ENCODE data around the gene ZCCHC24.

The ZCCHC24 gene

DNA sequence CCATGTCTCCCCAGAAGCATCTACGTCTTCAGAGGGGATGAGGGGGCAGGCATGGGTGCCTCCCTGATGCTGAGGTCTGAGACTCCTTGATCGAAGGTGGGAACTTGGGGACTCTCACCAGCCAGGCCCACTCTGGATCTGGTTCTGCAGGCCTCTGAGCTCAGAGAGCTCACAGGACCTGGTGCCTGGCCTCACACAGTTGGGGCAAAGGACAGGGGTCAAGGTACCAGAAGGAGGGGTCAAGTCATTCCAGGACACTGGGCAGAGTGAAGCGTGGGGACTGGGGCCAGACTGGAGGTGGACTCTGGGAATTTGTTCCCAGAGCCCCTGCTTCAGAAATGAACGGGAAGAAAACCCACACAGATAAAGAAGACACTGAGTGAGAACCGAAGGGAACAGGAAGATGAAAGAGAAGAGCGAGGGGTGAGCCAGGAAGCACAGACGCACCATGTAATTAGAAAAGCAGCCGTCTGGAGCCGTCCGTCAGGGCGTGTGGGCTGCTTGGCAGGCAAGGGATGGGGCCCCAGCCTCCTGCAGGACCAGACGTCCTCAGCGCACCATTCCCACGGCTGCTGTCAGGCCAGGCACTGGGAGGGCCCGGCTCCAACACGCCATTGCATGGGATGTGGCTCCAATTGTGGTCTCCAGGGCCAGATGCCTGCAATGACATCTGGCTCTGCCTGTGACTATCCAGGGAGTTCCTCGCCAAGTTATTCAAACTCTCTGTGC lies 47.7 kb downstream of the ZCCHC24 start:
- no peak for DNase-seq (ENCODE audit: low read depth)

DNA sequence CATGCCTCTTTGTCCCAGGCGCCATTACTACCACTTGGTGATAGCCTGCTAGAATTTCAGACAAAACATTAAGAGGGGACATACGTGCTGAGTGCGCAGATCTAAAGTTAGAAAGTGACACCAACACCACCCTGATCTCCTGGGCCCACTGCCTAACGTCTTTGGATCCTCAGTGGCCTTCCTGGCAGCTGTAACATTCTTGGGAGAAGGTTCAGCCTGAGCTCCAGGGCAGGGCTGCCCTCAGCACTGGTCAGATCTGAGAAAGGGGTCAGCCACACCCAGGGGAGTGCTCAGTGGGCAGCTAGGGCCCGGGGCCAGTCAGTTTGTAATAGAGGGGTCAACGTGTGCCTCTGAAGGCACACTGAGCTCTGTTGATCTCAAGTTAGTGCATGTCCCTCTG lies 48.4 kb downstream of the ZCCHC24 start:
- DNase-seq (ENCODE audit: low read depth): no peak

DNA sequence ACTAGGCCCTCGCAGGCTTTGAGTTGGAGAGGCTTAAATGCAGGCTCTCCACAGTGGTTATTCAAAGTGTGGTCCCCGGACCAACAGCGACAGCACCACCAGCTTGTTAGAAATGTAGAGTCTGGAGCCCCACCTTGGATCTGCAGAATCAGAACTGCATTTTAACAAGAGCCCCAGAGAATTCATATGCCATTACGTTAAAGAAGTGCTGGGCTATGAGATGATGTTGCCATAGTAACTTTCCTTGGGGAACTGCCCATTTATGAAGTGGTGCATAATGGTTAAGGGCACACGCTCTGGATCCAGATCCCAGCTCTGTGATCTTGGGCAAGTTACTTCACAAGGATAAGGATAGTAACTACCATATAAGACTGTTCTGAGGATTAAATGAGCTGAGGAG lies 48.9 kb downstream of the ZCCHC24 start:
- no peak for DNase-seq (ENCODE audit: low read depth)

DNA sequence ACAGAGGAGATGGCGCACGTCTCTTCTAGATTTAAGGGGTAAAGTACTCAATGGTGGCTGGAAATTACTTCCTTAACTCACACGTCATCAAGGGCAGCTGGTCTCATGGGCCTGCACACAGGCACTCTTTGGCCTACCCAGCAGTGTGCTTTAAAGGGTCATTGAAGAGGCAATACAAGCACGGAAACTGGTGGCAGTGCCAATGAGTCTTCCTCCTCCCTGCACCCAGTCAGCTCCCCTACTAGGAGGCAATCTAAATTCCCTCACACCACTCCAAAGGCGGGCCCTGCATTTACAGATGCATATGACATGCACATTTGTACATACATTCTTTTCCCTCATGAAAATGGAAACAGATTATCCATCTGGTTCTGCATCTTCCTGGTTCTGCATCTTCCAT lies 50.8 kb downstream of the ZCCHC24 start:
- no peak for DNase-seq (ENCODE audit: low read depth)

DNA sequence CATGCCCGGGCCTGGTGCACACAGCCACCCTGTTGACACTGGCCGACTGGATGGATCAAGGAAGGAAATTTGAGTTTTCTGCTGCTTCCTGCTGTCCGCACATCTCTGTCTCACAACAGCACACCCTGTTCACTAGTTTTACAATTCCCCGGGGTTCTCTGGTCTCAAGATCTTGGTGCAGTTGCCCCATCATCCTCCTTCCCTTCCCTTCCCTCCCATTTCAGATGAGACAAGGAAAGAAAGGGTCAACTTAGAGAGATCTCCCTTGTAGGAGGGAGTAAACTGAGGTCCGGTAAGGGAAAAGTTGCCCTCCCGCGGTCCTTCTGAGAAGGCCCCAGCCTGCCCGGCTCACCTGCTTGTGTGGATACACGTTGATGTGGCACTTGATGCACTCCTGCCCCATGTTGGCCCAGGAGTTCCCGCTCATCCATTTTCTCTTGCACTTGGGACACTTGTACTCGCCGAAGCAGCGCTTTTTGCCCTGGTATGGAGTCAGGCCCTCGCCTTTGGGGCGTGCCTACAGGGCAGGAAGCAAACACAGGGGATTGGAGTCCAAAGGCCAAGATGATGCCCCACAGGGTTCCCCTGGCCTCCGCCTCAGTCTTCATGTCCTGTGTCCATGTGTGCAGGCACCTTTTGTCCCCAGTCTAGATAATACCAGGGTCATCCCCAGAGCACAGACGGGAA lies 51.4 kb downstream of the ZCCHC24 start:
- no peak for DNase-seq (ENCODE audit: low read depth)

DNA sequence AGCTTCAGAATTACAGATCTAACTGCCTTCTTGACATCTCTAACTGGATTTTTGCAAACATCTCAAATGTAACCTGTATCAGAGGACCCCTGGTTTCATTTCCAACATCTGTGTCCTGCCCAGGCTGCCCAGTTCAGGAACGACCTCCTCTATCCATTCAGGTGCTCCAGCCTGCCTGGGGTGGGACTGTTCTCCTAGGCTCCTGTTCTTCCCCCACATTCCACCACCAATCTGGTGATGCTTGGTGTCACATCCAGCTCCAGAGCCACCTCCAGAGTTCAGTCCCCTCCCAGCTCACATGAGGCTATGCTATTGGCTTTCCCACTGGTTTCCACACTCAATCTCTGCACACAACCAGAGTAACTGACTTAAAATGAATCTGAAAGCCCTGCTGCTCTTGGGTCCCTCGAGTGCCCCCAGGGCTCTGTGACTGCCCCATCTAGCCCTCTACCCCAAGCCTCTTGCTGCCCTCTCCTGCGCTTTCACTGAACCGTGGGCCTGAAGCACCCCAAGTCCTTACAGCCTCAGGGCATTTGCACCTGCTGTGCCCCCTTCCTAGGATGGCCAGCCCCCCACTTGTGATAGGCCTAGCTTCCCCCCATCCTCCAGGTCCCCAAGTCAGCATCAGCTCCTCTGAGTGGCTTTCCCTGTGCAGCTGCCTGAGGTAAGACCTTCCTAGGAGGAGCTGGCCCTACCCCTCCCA lies 52.1 kb downstream of the ZCCHC24 start:
- DNase-seq (ENCODE audit: low read depth): no peak

DNA sequence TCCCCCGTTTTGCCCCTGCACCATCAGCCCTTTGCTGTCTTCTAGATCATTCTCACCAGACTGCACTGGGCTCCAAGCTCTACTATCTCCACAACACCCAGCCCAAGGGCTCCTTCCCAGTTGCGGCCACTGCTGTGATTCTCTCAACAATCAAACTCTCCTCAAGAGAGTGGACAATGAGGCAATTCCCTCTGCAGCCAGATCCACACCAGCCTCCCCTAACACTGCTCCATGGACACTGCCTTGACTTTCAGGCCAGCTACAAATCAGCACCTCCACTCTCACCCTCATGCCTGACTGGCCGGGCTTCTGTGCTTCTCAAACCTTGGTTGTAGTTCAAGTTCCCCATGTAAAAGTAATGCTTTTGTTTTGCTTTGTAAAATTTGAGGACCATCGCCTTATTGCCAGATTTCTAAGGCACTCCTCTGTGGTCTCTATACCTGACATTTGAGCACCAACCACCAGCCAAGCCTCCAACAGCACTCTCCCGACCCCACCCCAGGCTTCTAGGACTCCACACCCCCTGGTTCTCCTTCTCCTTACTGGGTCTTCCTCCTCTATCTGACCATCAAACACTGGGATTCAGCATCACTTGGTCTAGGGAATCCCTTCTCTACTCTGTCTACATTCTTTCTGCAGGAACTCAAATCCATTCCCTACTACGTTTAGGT lies 52.8 kb downstream of the ZCCHC24 start:
- no peak for DNase-seq (ENCODE audit: low read depth)

DNA sequence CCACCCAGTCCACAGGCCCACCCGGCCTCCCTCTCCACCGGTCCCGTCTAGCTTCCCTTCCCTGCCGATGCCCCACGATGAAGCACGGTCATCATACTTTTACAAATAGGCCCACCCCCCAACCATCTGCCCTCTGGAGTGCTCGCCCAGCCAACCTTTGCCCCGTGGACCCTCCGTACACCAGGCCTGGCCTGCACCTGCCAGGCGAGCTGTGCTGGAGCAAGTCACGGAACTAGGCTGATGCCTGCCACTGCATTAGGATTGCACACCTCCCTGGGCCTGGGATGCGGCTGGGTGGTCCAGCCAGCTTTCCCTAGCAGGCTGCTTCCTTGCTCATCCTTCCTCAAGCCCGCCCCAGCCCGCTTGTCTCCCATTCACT lies 53.4 kb downstream of the ZCCHC24 start:
- no peak for DNase-seq (ENCODE audit: low read depth)

DNA sequence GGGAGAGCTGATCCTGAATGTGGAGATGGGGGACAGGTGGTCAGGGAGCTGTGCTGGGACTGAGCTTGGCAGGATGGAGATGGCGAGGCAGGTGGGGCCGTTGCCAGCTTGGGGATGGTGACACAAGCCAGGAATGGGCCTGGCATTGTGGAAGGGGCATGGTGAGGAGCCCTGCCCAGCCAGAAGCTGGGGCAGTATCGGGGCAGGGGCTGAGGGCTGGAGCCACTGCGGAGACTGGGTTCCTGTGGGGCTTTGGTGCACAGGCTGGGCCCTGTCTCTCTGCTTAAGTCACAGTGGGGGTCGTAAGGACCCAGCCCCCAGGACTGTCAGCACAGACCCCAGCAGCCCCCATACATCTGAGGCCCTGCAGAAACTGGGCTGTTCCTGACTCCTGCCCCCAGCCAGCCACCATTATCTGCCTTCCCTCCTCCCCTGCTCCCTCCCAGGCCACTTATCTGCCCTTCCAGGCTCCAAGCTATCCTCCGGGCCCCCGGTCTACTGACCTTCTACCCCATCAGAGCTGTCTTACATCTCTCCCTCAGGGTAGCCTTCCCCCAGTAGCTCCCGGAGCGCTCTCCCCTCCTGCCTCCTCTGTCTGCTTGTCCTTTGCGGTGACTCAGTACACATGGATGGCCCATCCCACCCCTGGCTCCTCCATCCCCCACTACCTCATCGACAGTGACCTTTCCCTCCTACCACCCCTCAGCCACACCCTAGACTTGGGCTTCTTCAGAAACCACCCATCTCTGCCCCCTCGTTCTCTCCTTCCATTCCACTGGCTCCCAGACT lies 54.0 kb downstream of the ZCCHC24 start:
- no peak for DNase-seq (ENCODE audit: low read depth)

DNA sequence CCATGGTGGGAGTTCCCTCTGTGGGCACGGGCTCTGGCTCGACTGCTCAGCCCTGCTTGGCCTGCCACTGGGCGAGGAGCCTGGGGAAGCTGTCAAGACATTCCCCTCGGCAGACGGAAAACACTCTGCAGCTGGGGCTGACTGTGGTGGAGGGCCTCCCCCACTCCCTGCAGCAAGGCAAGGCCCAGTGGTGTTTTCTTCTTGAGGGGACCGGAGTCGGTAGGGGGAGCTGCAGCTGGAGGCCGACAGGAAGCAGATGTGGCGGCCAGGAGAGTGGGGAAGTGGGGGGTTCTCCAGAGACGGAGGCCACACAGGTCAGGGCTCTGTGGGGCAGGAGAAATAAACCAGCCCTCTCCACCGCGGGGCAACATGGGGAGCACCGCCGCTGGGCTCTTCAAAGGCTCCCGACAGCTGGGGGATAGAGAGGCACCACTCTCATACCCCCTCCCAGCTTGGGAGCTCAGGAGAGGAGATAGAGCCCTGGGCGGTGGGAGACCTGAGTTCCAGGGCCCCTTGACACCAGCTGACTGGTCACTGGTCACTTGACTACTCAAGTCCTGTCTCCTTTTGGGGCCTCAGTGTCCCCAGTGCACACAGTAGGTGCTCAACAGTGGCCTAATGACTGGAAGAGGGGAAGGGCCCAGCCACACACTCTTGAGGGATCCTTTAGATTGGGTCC lies 54.7 kb downstream of the ZCCHC24 start:
- DNase-seq (ENCODE audit: low read depth): no peak

DNA sequence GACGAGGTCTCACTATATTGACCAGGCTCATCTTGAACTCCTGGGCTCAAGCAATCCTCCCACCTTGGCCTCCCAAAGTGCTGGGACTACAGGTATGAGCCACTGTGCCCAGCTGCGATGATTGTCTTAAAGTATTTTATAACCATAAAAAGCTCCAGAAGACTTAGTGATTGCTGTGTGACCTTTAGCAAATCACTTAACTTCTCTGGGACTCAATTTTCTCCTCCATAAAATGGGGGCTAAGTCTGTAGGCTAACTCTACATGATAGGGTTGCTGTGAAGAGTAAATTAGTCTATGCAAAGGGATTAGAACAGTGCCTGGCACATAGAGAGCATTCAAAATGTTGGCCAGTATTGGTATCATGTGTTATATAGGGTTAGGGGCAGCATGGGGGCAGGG lies 55.4 kb downstream of the ZCCHC24 start:
- no peak for DNase-seq (ENCODE audit: low read depth)

DNA sequence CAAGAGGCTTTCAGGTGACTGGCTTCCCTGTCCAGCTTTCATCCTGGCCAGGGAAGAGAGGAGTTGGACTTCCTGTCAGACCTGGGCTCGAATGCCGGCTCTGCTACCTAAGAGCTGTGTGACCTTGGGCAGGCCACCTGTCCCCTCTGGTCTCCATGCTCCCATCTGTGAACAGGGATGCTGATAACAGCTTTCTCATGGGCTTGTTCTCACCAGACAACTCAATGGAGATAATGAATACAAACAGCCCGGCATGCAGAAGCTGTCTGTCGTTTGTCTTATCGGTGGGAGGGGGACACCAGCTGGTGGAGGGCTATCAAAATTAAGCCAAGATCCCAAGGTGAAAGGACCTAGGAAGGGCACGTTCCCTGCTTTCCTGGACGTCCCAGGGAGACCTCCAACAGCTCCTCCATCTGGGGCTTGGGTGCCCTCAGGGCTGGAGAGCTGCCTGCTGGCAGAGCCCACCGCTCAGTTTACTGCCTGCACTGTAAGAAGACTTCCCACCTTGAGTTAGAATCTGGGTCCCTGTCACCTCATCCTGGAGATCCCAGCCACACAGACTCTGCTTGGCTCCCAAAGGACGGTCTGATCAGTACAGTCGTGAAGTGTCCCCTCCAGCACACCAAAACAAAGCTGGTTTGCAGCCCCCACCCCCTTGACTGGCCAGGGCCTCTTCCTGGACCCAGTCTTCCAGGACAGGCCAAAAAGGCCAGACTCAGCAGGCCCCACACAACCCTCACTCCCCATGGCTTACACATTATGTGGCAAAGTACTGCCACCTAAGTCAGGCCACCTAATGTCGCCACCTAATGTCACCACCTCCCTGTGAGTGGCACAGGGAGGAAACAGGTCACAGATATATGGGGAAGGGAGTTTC lies 57.2 kb downstream of the ZCCHC24 start:
- DNase-seq (ENCODE audit: low read depth): no peak

DNA sequence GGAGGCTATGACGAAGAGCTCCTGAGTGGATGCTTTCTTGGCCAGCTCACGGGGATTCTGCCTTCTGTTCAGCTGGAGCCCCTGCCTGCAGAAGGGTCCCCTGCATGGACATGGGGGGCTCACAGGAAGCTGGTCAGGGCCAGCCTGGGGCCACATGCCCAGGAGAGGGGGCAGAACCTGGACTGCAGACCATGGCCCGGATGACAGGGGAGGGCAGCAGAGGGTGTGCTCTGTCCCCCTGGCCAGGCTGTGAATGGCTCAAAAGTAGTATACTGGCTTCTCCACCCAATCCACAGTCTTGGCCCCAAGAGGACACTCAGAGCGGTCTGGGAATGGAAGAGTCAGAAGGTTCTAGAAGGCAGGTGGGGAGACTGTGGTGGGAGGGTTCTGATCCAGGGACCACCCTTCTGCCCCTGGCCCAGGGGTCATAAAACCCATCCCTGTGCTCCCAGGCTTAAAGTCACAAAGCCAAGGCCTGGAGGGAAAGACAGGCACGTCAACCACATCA lies 57.9 kb downstream of the ZCCHC24 start:
- DNase-seq (ENCODE audit: low read depth): no peak

DNA sequence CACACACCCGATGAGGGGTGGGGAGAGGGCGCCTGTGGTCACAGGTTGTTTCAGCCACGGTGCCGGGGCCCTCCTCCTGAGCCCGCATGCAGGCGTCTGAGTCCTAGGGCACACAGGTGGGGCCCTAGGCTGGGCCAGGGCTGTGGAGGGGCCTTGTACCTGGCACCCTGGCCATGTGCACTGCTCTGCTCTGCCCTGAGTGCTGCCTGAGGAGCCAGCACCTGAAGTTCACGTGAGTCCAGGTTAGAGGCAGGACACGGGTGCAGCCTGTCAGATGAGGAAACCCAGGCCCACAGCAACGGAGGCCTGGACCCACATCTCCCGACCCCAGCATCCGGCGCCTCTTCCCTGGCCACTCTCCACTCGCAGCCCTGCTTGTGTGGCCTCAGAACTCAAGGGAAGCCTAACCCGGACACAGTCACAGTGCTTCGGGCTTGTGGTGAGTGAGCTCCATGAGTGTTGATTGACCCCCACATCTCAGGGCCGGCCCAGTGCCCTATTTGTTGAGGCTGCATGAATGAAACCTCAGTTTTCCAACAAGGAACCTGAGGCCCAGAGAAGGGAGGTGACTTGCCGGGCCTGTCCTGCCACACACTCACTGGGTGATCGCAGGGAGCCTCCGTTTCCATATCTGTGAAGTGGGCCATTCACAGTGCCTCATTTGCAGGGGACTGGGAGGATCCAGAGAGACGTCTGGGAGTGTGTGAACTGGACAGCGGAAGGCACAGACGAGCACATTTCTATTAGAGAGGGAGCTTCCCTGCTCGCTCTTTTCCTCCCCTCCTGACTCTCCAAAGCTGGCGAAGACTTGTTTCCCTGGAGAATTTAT lies 58.6 kb downstream of the ZCCHC24 start:
- DNase-seq (ENCODE audit: low read depth): no peak

DNA sequence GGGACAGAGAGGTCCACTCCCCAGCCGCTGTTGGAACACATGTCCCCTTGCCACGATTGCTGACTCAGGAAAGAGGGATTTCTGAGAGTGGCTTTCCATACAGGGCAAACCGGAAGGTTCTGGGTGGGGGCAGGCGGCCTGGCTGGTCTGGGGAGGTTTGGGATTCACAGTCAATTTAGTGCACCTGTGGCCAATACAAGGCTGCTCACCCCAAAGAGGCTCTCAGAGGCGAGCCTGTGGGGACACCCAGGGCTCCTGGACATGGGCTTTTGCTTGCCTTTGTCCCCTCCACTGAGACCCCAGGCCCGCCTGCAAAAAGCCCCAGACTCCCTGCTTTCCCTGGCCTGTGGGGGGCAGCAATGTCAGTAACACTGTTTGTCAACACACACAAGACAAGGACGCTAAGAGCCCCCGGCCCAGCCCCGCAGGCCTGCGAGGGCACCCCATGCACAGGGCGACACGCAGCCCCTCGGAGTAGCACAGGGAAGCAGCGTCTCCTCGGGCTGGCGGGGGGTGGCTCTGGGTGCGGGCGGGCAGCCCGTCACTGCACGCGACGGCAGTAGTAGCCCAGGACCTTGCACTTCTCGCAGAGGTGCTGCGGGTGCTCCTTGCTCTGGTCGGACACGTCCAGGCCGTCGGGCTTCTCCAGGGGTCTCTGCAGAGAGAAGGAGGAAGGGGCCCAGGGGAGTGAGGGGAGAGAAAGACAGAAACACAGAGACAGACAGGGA lies 59.5 kb downstream of the ZCCHC24 start:
- no peak for DNase-seq (ENCODE audit: low read depth)

DNA sequence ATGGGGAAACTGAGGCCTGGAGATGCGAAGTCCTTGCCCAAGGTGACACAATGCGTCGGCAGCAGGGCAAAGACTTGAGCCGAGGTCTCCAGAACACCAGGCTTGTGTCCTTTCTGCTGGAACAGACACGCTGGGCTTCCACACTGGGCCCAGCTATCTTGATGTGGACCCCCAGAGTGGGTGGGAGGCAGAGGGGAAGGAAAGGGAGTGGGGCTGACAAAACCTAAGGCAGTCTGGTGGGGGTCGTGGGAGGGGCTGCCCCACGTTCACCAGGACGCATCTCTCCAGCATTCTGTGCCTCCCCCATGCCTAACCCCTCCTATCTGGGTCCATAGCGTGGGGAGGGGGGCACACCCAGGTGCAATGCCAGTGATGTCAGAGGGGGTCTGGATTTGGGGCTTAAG lies 60.0 kb downstream of the ZCCHC24 start:
- DNase-seq (ENCODE audit: low read depth): no peak

DNA sequence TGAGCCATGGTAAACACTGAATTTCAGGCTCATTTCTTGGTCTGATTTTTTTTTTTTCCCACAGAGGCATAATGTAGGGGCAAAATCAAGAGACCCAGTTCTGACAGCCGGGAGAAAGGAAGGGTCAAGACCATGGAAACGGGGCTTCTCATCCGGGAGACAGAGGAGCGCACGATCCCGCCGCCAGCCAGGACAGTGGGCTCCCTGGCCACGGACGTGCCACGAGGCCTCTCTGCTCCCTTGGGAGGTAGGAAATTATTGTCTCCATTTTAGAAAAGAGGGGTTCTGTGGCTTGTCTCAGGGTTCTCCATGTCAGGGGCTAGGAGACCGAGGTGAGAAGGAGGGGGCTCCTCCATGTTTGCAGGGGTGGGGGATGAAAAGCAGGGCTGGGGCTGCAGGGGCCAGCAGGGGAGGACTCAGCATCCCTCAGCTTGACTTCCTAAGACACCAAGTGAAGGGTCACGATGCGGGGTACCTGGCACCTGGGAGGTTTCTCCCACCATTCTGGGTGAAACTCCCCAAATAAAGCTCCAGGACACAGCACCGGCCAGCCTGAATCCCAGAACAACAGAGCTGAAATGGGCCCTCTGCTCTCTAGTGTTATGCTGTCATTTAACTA lies 60.5 kb downstream of the ZCCHC24 start:
- no peak for DNase-seq (ENCODE audit: low read depth)

DNA sequence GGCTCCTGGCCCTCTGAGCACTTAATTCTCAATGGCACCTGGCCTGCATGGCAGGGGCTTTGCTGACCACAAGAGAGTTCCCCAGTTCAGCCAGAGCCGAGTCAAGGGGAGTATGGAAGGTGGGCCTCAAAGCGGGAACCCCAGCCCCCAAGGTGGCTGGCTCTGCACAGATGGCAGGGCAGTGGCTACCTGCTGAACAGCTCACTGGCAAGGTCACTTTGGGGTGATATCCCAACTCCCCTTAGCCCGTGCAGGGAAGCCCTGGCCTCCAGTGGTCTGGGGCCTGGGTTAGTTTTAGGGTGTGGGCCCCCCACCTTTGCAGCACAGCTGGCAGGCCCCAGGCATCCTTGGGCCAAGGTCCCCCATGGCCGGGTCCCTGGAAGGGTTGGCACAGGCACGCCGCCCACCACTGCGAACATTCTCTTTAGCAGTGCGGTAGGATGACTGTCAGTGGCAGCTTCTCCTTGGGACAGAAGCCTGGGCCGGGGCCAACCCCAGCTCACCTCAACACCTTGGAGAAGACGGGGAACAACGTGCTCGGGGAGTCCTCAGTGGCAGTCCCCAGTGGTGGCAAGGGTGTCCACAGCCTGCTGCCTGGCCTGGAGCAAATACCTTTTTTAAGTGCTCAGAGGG lies 61.3 kb downstream of the ZCCHC24 start:
- no peak for DNase-seq (ENCODE audit: low read depth)
